HG03378 (cell line): ENCODE data around the gene CAMKV.

Source experiments
- ATAC-seq: cut with Tn5 transposase; IDR thresholded peaks from one replicate; pipeline ENCODE4 v1.9.1; 2021; ENCODE audit warnings: mild to moderate bottlenecking, moderate library complexity; ENCODE audit not compliant: unreplicated experiment

The CAMKV gene

GRCh38 chr3:49898991-49899390 is 29.3 kb upstream of the CAMKV start:
- no peak for ATAC-seq

- no peak for ATAC-seq
Measured at GRCh38 chr3:49896345-49896744, 26.6 kb upstream of the CAMKV start.

GRCh38 chr3:49895791-49896190 is 26.1 kb upstream of the CAMKV start:
- no peak for ATAC-seq

GRCh38 chr3:49889296-49889695 is 19.6 kb upstream of the CAMKV start:
- ATAC-seq = no peak

- ATAC-seq = no peak
Measured at GRCh38 chr3:49886922-49887265, 17.2 kb upstream of the CAMKV start.

GRCh38 chr3:49883998-49884397 is 14.3 kb upstream of the CAMKV start:
- no peak for ATAC-seq

- no peak for ATAC-seq
Measured at GRCh38 chr3:49882166-49882565, 12.5 kb upstream of the CAMKV start.

- no peak for ATAC-seq
Measured at GRCh38 chr3:49880581-49881315, 11.0 kb upstream of the CAMKV start.

GRCh38 chr3:49879721-49880120 is 10.0 kb upstream of the CAMKV start:
- ATAC-seq = no peak

- ATAC-seq = no peak
Measured at GRCh38 chr3:49878686-49879085, 9.0 kb upstream of the CAMKV start.

- no peak for ATAC-seq
Measured at GRCh38 chr3:49877716-49878115, 8.0 kb upstream of the CAMKV start.

- no peak for ATAC-seq
Measured at GRCh38 chr3:49876567-49876966, 6.9 kb upstream of the CAMKV start.

- ATAC-seq = no peak
Measured at GRCh38 chr3:49873623-49874022, 3.9 kb upstream of the CAMKV start.

- ATAC-seq = no peak
Measured at GRCh38 chr3:49872801-49873281, 3.1 kb upstream of the CAMKV start.

- no peak for ATAC-seq
Measured at GRCh38 chr3:49871531-49872153, 1.9 kb upstream of the CAMKV start.

GRCh38 chr3:49868862-49869466 is 742 bp downstream of the CAMKV start:
- no peak for ATAC-seq

- ATAC-seq = no peak
Measured at GRCh38 chr3:49867871-49868321, 1.8 kb downstream of the CAMKV start.

GRCh38 chr3:49867400-49867799 is 2.3 kb downstream of the CAMKV start:
- no peak for ATAC-seq

GRCh38 chr3:49865198-49865784 is 4.4 kb downstream of the CAMKV start:
- ATAC-seq = no peak

- no peak for ATAC-seq
Measured at GRCh38 chr3:49864505-49864904, 5.2 kb downstream of the CAMKV start.

- no peak for ATAC-seq
Measured at GRCh38 chr3:49859576-49860305, 10.0 kb downstream of the CAMKV start.
